BJ (cell line): ENCODE measurements around the gene CMTM7. TPM values are rescaled to one million over a fixed set of nuclear protein-coding genes. Genes with fewer than 3 reads are reported as not detected.

Experiments used
- CTCF ChIA-PET: fragments of 350-600 bp; formaldehyde crosslinking; extraction: SDS; loops from one replicate; lab custom pipeline; 2021; ENCODE audit warnings: antibody characterized with exemption, inconsistent platforms; lab: Yijun Ruan, JAX
- POLR2A ChIA-PET: fragments of 300-600 bp; sonication (Branson Sonifier 250); formaldehyde crosslinking; extraction: SDS; loops from one replicate; lab custom pipeline; 2021; ENCODE audit warnings: antibody characterized with exemption; lab: Charles Lee
- DNase-seq: peaks from one replicate; pipeline ENCODE4 v3.0.0-alpha.2; 2011; ENCODE audit warnings: low read depth
- H3K27me3 ChIP-seq: 2 replicates; pipeline ENCODE4 v1.6.0; 2011; ENCODE audit warnings: low read length; ENCODE audit not compliant: control insufficient read depth, insufficient read depth
- H3K36me3 ChIP-seq: 2 replicates; pipeline ENCODE4 v1.5.1; 2011; ENCODE audit warnings: low read length; ENCODE audit not compliant: control insufficient read depth, insufficient read depth
- H3K4me3 ChIP-seq: 2 replicates; pipeline ENCODE4 v1.5.1; 2011; ENCODE audit warnings: low read depth, mild to moderate bottlenecking, control low read depth, low read length
- polyA plus RNA-seq: library from polyadenylated mRNA; depleted of rRNA; stranded (reverse); fragments of >200 nt; gene quantifications from 2 replicates; pipeline ENCODE4 v1.2.3, GENCODE V29; 2011
- TF ChIP-seq, protein P1 (sequence below): IDR thresholded peaks from 2 replicates; pipeline ENCODE4 v1.5.1; 2011; ENCODE audit warnings: low read depth, mild to moderate bottlenecking, control low read depth, inconsistent platforms, low read length, moderate library complexity; ENCODE audit not compliant: insufficient read depth

CMTM7 gene
- polyA plus RNA-seq, 1 experiment: 13.7 TPM

DNA sequence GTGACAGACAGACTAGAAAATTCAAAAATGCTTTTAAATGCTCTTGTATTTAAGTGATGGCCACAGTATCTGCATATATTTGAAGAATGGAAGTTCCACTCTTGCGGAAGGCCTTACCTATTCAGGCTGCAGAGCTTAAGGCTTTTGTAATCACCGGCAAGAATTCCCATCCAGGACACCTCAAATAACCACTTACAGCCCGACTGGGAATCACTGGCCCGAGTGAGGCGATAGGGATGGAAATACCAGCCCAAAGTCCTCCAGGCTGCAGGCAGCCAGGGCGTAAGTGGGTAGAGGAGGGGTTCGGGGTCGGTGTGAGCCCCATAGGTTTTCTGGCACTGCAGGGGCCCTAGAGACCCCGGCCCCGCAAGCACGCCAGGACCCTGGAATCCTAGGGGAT lies 9.5 kb downstream of the CMTM7 start:
- no peak for DNase-seq
- ChIA-PET CTCF (interaction anchor here (0.6 to 1.8 kb wide), 3 partner anchors 16 to 67 kb away, joined by 3 to 8 read pairs (median 7); no protein-coding TSS in a partner anchor), POLR2A (no interaction called here)

DNA sequence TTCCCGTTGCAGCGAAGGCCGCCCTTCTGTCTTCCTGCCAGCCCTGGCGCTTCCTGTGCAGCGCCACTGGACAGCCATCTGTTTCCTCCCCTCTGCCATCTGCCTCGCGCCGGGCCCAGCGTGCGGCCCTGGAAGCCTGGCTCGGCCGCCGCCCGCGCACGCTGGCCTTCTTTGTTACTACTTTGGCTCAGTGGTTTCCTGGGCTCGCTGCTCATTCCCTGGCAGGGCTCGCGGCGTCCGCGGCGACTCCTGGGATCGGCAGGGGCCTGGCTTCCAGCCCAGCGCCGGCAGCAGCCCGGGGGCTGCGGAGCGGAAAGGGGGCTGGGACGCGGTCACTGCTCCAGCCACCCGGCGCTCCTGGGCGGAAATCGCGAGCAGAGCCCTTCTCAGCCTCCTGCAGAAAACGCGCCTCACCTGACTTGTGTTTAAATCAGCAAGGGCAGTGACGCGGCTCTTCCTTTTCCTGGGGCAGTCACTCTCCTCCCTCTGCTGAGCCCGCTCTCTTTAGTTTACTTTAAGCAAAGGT lies 10.0 kb downstream of the CMTM7 start:
- H3K36me3 ChIP-seq: no peaks in the 10 kb centered on the region
- TF ChIP-seq, protein P1, sequence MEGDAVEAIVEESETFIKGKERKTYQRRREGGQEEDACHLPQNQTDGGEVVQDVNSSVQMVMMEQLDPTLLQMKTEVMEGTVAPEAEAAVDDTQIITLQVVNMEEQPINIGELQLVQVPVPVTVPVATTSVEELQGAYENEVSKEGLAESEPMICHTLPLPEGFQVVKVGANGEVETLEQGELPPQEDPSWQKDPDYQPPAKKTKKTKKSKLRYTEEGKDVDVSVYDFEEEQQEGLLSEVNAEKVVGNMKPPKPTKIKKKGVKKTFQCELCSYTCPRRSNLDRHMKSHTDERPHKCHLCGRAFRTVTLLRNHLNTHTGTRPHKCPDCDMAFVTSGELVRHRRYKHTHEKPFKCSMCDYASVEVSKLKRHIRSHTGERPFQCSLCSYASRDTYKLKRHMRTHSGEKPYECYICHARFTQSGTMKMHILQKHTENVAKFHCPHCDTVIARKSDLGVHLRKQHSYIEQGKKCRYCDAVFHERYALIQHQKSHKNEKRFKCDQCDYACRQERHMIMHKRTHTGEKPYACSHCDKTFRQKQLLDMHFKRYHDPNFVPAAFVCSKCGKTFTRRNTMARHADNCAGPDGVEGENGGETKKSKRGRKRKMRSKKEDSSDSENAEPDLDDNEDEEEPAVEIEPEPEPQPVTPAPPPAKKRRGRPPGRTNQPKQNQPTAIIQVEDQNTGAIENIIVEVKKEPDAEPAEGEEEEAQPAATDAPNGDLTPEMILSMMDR: no peak
- H3K27me3 ChIP-seq: no peaks in the 10 kb centered on the region
- no peak for DNase-seq
- ChIA-PET POLR2A (no interaction called here), CTCF (interaction anchor here (1.3 kb wide), 1 partner anchor 66 kb away, joined by 8 read pairs; no protein-coding TSS in a partner anchor)
- H3K4me3 ChIP-seq: peak overlapping the region; percentile 36

More for the DNA sequence above, 9.5 kb downstream of the CMTM7 start:
- Histone ChIP-seq H3K27me3 (no peaks in the 10 kb centered on the region), H3K36me3 (no peaks in the 10 kb centered on the region), H3K4me3 (peak overlapping the region; percentile 36)
- TF ChIP-seq, protein P1: no peak

DNA sequence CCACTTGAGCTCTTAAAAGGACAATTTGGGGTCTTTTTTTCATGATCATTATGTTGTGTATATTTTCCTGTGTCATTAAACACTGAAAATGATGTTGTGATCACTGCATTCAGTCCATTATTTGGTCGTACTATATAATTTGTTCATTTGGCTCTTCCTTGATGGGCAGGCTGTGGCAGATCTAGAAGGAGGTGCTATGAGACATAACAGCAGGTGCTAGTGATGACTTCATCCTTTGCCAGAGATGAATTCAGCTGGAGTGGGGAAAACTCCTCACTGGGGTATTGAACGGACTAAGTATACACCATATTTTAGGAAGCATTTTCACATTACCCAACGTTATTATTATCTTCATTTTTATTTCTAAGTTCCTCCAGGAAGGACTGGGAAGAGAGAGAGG lies 12.0 kb downstream of the CMTM7 start:
- Histone ChIP-seq H3K36me3 (no peaks in the 10 kb centered on the region), H3K27me3 (no peaks in the 10 kb centered on the region), H3K4me3 (no peak overlapping the region)
- no peak for DNase-seq
- CTCF ChIA-PET: interaction anchor here (0.6 to 2.4 kb wide), 2 partner anchors 13 to 64 kb away, joined by 3 to 6 read pairs; no protein-coding TSS in a partner anchor
- TF ChIP-seq, protein P1: no peak
- POLR2A ChIA-PET: no interaction called here

DNA sequence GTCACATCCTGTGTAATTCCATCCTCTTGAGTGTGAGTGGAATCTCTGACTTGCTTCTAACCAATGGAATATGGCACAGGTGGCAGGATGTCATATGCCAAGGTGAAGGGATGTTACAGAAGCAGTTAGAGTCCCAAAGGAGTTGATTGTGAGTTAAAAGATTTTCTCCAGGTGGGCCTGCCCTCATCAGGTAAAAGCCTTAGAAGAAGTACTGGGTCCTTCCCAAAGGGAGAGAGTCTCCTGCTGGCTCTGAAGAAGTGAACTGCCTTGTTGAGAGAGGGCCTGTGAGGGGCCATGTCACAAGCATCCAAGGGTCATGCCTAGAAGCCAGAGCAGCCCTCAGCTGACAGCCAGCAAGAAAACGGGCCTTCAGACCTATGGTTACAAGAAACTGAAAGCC lies 13.1 kb downstream of the CMTM7 start:
- H3K4me3 ChIP-seq: no peak overlapping the region
- no peak for DNase-seq
- no peaks in the 10 kb centered on the region for H3K36me3 ChIP-seq
- TF ChIP-seq, protein P1: no peak
- POLR2A ChIA-PET: no interaction called here
- CTCF ChIA-PET: interaction anchor here (1.0 to 2.4 kb wide), 2 partner anchors 16 to 63 kb away, joined by 3 to 6 read pairs; no protein-coding TSS in a partner anchor
- no peaks in the 10 kb centered on the region for H3K27me3 ChIP-seq

DNA sequence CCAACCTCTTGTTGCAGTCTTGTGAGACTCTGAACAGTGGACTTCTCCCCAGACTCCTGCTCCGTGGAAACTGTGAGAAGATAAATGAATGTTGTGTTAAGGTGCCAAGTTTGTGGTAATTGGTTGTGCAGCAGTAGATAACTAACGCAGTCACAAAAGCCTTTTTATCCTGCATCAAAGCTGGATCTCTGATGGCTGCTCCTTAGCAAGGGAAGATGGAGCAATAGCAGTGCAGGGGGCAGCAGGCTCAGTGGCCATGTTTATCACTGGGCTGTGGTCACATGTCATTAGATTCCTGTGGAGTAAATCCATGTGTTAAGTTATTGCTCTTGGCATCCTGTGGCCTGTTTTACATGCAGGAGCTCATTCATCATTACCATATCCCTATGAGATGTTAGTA lies 13.5 kb downstream of the CMTM7 start:
- TF ChIP-seq, protein P1: no peak
- ChIA-PET CTCF (interaction anchor here (1.0 to 1.8 kb wide), 2 partner anchors 16 to 105 kb away, joined by 3 to 4 read pairs; no protein-coding TSS in a partner anchor), POLR2A (no interaction called here)
- no peak for DNase-seq
- no peaks in the 10 kb centered on the region for H3K36me3 ChIP-seq
- H3K27me3 ChIP-seq: no peaks in the 10 kb centered on the region
- H3K4me3 ChIP-seq: no peak overlapping the region
